Vagina (tissue), 2 donors: ENCODE measurements around the gene KLHDC7B.

Experiments
- POLR2A ChIP-seq, 2 donors: fragments of 450-650 bp; IDR thresholded peaks; one replicate each; pipeline ENCODE4 v1.6.1; 2017; ENCODE audit warnings: antibody characterized with exemption in 2 of 2, mild to moderate bottlenecking in 2 of 2, moderate library complexity in 2 of 2
- POLR2AphosphoS5 ChIP-seq, 2 donors: sonication (generic); formaldehyde crosslinking; IDR thresholded peaks; one replicate each; pipeline ENCODE4 v1.9.0; 2017; ENCODE audit warnings: antibody characterized with exemption in 2 of 2, mild to moderate bottlenecking in 2 of 2, low read depth in 1 of 2; ENCODE audit not compliant: insufficient read depth in 1 of 2
- TF ChIP-seq, protein P1 (sequence below), 3 experiments: fragments of 450-650 bp in 2 of 3; fragments of 200-600 bp in 1 of 3; sonication (generic) in 1 of 3; IDR thresholded peaks; one replicate each; pipeline ENCODE4 v1.5.1; 2017 to 2019; ENCODE audit warnings: antibody characterized with exemption in 3 of 3, mild to moderate bottlenecking in 2 of 3, moderate library complexity in 2 of 3

DNA sequence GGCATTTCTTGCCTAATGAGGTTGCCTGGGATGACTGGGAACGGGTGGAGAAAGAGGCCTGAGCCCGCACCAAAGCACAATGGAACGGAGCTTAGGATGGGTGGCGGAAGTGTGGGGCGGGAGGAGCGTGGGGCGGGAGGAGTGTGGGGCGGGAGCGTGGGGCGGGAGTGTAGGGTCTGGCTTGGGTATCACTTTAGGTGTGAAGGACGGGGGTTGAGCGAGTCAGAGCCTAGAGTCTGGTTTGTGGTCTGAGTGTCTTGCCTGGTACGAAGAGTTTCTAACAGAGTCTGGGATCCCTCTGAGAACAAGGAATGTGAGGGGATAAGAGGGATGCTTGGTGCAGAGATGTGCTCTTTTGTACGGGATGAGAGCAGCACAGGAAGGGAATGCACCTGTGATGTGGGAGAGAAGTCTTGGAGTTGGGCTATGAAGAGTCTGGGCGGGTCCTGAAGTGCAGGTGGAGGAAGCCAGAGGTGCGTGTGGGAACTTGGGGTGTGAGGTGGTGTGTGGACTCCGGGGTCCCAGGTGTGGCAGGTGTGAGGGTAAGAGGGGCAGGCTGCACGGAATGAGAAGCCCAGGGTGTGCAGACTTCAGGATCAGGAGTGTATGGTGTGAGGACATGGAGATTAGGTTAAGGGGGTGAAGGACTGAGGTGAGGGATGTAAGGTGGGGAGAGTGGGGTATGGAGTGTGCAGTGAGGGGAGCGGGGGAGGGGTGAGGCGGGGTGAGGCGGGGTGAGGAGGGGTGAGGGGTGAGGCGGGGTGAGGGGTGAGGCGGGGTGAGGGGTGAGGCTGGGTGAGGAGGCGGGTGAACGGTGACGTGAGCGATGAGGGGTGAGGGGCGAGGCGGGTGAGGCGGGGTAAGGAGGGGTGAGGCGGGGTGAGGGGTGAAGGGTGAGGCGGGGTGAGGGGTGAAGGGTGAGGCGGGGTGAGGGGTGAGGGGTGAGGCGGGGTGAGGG, 16.0 kb downstream of the KLHDC7B start:
- TF ChIP-seq POLR2A (IDR thresholded peaks at IDR 0.05) (no peak), POLR2AphosphoS5 (IDR thresholded peaks at IDR 0.05; ENCODE audit: insufficient read depth in 1 of 2, low read depth in 1 of 2) (no peak)
- TF ChIP-seq, protein P1, sequence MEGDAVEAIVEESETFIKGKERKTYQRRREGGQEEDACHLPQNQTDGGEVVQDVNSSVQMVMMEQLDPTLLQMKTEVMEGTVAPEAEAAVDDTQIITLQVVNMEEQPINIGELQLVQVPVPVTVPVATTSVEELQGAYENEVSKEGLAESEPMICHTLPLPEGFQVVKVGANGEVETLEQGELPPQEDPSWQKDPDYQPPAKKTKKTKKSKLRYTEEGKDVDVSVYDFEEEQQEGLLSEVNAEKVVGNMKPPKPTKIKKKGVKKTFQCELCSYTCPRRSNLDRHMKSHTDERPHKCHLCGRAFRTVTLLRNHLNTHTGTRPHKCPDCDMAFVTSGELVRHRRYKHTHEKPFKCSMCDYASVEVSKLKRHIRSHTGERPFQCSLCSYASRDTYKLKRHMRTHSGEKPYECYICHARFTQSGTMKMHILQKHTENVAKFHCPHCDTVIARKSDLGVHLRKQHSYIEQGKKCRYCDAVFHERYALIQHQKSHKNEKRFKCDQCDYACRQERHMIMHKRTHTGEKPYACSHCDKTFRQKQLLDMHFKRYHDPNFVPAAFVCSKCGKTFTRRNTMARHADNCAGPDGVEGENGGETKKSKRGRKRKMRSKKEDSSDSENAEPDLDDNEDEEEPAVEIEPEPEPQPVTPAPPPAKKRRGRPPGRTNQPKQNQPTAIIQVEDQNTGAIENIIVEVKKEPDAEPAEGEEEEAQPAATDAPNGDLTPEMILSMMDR (IDR thresholded peaks at IDR 0.05) = no peak
